ENCODE measurements around the gene HSBP1. TPM values are rescaled to one million over a fixed set of nuclear protein-coding genes. Genes with fewer than 3 reads are reported as not detected.

Gene HSBP1
- total RNA-seq, 1 donor from 2014 or later = 175 TPM

GRCh38 chr16:83831456-83831987 lies 23.7 kb downstream of the HSBP1 start:
- H3K4me1 ChIP-seq = peaks cover 3% of the 10 kb centered on the region
- TF ChIP-seq CTCF (IDR thresholded peaks at IDR 0.05; ENCODE audit: borderline replicate concordance) = no peak
- DNase-seq = no peak
- no peak overlapping the region for H3K4me3 ChIP-seq
- peaks cover 5% of the 10 kb centered on the region for H3K9me3 ChIP-seq (replicated peaks)
- no peaks in the 10 kb centered on the region for H3K36me3 ChIP-seq
- no peak overlapping the region for H3K27ac ChIP-seq (replicated peaks)
- peaks cover 4% of the 10 kb centered on the region for H3K27me3 ChIP-seq (ENCODE audit: low read depth)
- intact Hi-C loops (cut with micrococcal nuclease) = no loop called here

GRCh38 chr16:83833921-83834320 lies 26.1 kb downstream of the HSBP1 start:
- peaks cover 3% of the 10 kb centered on the region for H3K4me1 ChIP-seq
- DNase-seq = no peak
- H3K27me3 ChIP-seq (ENCODE audit: low read depth) = peaks cover 10% of the 10 kb centered on the region
- no peak overlapping the region for H3K4me3 ChIP-seq
- H3K27ac ChIP-seq (replicated peaks) = no peak overlapping the region
- H3K36me3 ChIP-seq = no peaks in the 10 kb centered on the region
- H3K9me3 ChIP-seq (replicated peaks) = peaks cover 5% of the 10 kb centered on the region
- no peak for TF ChIP-seq CTCF (IDR thresholded peaks at IDR 0.05; ENCODE audit: borderline replicate concordance)
- intact Hi-C loops (cut with micrococcal nuclease) = no loop called here

GRCh38 chr16:83835586-83836566 lies 28.1 kb downstream of the HSBP1 start:
- TF ChIP-seq CTCF (IDR thresholded peaks at IDR 0.05; ENCODE audit: borderline replicate concordance) = no peak
- Histone ChIP-seq H3K4me1 (peaks cover 3% of the 10 kb centered on the region), H3K27ac (replicated peaks) (no peak overlapping the region), H3K4me3 (no peak overlapping the region), H3K9me3 (replicated peaks) (peaks cover 5% of the 10 kb centered on the region), H3K36me3 (no peaks in the 10 kb centered on the region), H3K27me3 (ENCODE audit: low read depth) (peaks cover 6% of the 10 kb centered on the region)
- intact Hi-C loops (cut with micrococcal nuclease) = no loop called here
- no peak for DNase-seq

- no peak overlapping the region for H3K4me3 ChIP-seq
- H3K27me3 ChIP-seq (ENCODE audit: low read depth) = peaks cover 6% of the 10 kb centered on the region
- intact Hi-C loops (cut with micrococcal nuclease) = no loop called here
- peaks cover 3% of the 10 kb centered on the region for H3K4me1 ChIP-seq
- H3K36me3 ChIP-seq = no peaks in the 10 kb centered on the region
- H3K9me3 ChIP-seq (replicated peaks) = peaks cover 5% of the 10 kb centered on the region
- DNase-seq = no peak
- H3K27ac ChIP-seq (replicated peaks) = no peak overlapping the region
- TF ChIP-seq CTCF (IDR thresholded peaks at IDR 0.05; ENCODE audit: borderline replicate concordance) = no peak
Measured at GRCh38 chr16:83837566-83837965, 29.8 kb downstream of the HSBP1 start.

GRCh38 chr16:83838151-83838550 lies 30.4 kb downstream of the HSBP1 start:
- no peak for TF ChIP-seq CTCF (IDR thresholded peaks at IDR 0.05; ENCODE audit: borderline replicate concordance)
- H3K4me3 ChIP-seq = no peak overlapping the region
- intact Hi-C loops (cut with micrococcal nuclease) = no loop called here
- peaks cover 6% of the 10 kb centered on the region for H3K27me3 ChIP-seq (ENCODE audit: low read depth)
- no peak overlapping the region for H3K27ac ChIP-seq (replicated peaks)
- DNase-seq = no peak
- H3K9me3 ChIP-seq (replicated peaks) = peaks cover 5% of the 10 kb centered on the region
- H3K36me3 ChIP-seq = no peaks in the 10 kb centered on the region
- peaks cover 3% of the 10 kb centered on the region for H3K4me1 ChIP-seq

Data from left ventricle myocardium inferior (tissue), 1 donor.